Esophagus squamous epithelium (tissue), 5 donors: ENCODE measurements around the gene SCT. TPM values are rescaled to one million over a fixed set of nuclear protein-coding genes. Genes with fewer than 3 reads are reported as not detected.

ENCODE experiments used
- DNase-seq: peaks from one replicate; lab custom pipeline; 2025; lab: John Stamatoyannopoulos, UW
- H3K27ac ChIP-seq, 4 donors: fragments of 200-600 bp; sonication (generic); one replicate each; pipeline ENCODE4 v1.5.1; 2016 to 2019; ENCODE audit warnings: mild to moderate bottlenecking in 1 of 4
- H3K27me3 ChIP-seq, 4 donors: fragments of 200-600 bp; sonication (generic); 1 replicate in 3 of 4; 2 replicates in 1 of 4; pipeline versions ENCODE4 v1.5.1 to v1.6.0; 2017 to 2021; ENCODE audit warnings: antibody characterized with exemption in 1 of 4
- H3K36me3 ChIP-seq, 3 donors: fragments of 200-600 bp; sonication (generic); one replicate each; pipeline ENCODE4 v1.5.1; 2016 to 2019
- H3K4me1 ChIP-seq, 3 donors: fragments of 200-600 bp; sonication (generic); one replicate each; pipeline ENCODE4 v1.5.1; 2017 to 2019
- H3K4me3 ChIP-seq, 4 donors: fragments of 200-600 bp; sonication (generic); 1 replicate in 3 of 4; 2 replicates in 1 of 4; pipeline ENCODE4 v1.5.1; 2016 to 2019; ENCODE audit warnings: mild to moderate bottlenecking in 2 of 4, moderate library complexity in 1 of 4
- H3K9me3 ChIP-seq, 3 donors: fragments of 200-600 bp; sonication (generic); one replicate each; pipeline ENCODE4 v1.5.1; 2016 to 2019
- CTCF ChIP-seq, 6 experiments: fragments of 450-650 bp in 4 of 6; fragments of 200-600 bp in 2 of 6; sonication (generic) in 2 of 6; IDR thresholded peaks; one replicate each; pipeline ENCODE4 v1.5.1; 2016 to 2019; ENCODE audit warnings: antibody characterized with exemption in 6 of 6, mild to moderate bottlenecking in 4 of 6, moderate library complexity in 4 of 6
- POLR2A ChIP-seq, 4 donors: fragments of 450-650 bp; IDR thresholded peaks; one replicate each; pipeline ENCODE4 v1.6.1; 2017; ENCODE audit warnings: antibody characterized with exemption in 4 of 4, mild to moderate bottlenecking in 4 of 4, moderate library complexity in 3 of 4
- whole genome bisulfite sequencing, 2 donors: methylation state at CpG; one replicate each; pipeline ENCODE4 v1.1.5; 2018; 5-methylcytosine and 5-hydroxymethylcytosine counted together
- intact Hi-C: fragments of 100-400 bp; cut with DNase I; formaldehyde crosslinking; loops from one replicate; pipeline ENCODE4 v1.15.0; 2022
- total RNA-seq, 4 donors: library from RNA; depleted of rRNA; stranded (reverse); fragments of >200 nt; gene quantifications; one replicate each; pipeline ENCODE4 v1.1.0, GENCODE V29; 2016
- donor health status: DM: yes; HTN: yes; CAD: no.

SCT gene
- total RNA-seq, 4 donors from 2014 or later, result 5.3 TPM; not detected in 3

- TF ChIP-seq CTCF (IDR thresholded peaks at IDR 0.05) (no peak), POLR2A (IDR thresholded peaks at IDR 0.05) (no peak)
- Histone ChIP-seq H3K9me3 (no peaks in the 10 kb centered on the region), H3K4me1 (peaks cover 14 to 50% (median 25%) of the 10 kb centered on the region in 3 donors), H3K4me3 (peak within 1 kb of the TSS in 3 of 4 donors; percentile 24 to 55 (median 38)), H3K36me3 (peaks cover 0 to 17% (median 0%) of the 10 kb centered on the region in 3 donors), H3K27me3 (peaks cover 0 to 50% (median 0%) of the 10 kb centered on the region in 4 donors), H3K27ac (no peak within 1 kb of the TSS)
- DNase-seq, result no peak
- intact Hi-C loops, result no loop called here
- WGBS, 2 donors, result no CpG with 5 or more reads among the region's 100 CpGs
These were observed 9.7 kb upstream of the SCT start, which contains the start of gene DRD4 for GRCh38 chr11:636511-637332. Gene DRD4 (plus strand): TSS chr11:637269. CDS start chr11:637305, 36 bp downstream.

- intact Hi-C loops, result no loop called here
- TF ChIP-seq POLR2A (IDR thresholded peaks at IDR 0.05) (no peak), CTCF (IDR thresholded peaks at IDR 0.05) (no peak)
- H3K4me1 ChIP-seq, result peaks cover 14 to 47% (median 25%) of the 10 kb centered on the region in 3 donors
These were observed 9.0 kb upstream of the SCT start for GRCh38 chr11:635945-636510.

GRCh38 chr11:630871-631270 lies 3.9 kb upstream of the SCT start:
- DNase-seq, result no peak
- 80 to 88% methylated on average over 4 to 5 of the region's 5 CpGs for WGBS, 2 donors
- peaks cover 0 to 20% (median 2%) of the 10 kb centered on the region in 4 donors for H3K27me3 ChIP-seq
- peaks cover 0 to 7% (median 0%) of the 10 kb centered on the region in 3 donors for H3K36me3 ChIP-seq
- no peak overlapping the region for H3K27ac ChIP-seq
- peaks cover 3 to 12% (median 7%) of the 10 kb centered on the region in 3 donors for H3K4me1 ChIP-seq
- no peaks in the 10 kb centered on the region for H3K9me3 ChIP-seq
- no peak overlapping the region for H3K4me3 ChIP-seq
- intact Hi-C loops, result no loop called here
- TF ChIP-seq CTCF (IDR thresholded peaks at IDR 0.05) (no peak), POLR2A (IDR thresholded peaks at IDR 0.05) (no peak)

More at GRCh38 chr11:635945-636510, 9.0 kb upstream of the SCT start:
- H3K27ac ChIP-seq, result no peak overlapping the region
- H3K4me3 ChIP-seq, result no peak overlapping the region
- 70 to 79% methylated on average over 10 to 17 of the region's 22 CpGs for WGBS, 2 donors
- H3K27me3 ChIP-seq, result peaks cover 0 to 50% (median 0%) of the 10 kb centered on the region in 4 donors
- H3K36me3 ChIP-seq, result peaks cover 0 to 10% (median 0%) of the 10 kb centered on the region in 3 donors
- no peak for DNase-seq
- H3K9me3 ChIP-seq, result no peaks in the 10 kb centered on the region

GRCh38 chr11:629237-629583 lies 2.2 kb upstream of the SCT start:
- no peaks in the 10 kb centered on the region for H3K9me3 ChIP-seq
- intact Hi-C loops, result no loop called here
- peaks cover 3 to 19% (median 7%) of the 10 kb centered on the region in 3 donors for H3K4me1 ChIP-seq
- H3K27me3 ChIP-seq, result peaks cover 0 to 33% (median 2%) of the 10 kb centered on the region in 4 donors
- H3K4me3 ChIP-seq, result no peak overlapping the region
- TF ChIP-seq CTCF (IDR thresholded peaks at IDR 0.05) (no peak), POLR2A (IDR thresholded peaks at IDR 0.05) (no peak)
- peaks cover 0 to 7% (median 0%) of the 10 kb centered on the region in 3 donors for H3K36me3 ChIP-seq
- DNase-seq, result no peak
- WGBS, 2 donors, result 59 to 64% methylated on average over 10 of the region's 10 CpGs
- H3K27ac ChIP-seq, result no peak overlapping the region

- Histone ChIP-seq H3K27me3 (peaks cover 0 to 44% (median 2%) of the 10 kb centered on the region in 4 donors), H3K27ac (no peak overlapping the region), H3K9me3 (no peaks in the 10 kb centered on the region), H3K4me3 (no peak overlapping the region), H3K36me3 (peaks cover 0 to 17% (median 0%) of the 10 kb centered on the region in 3 donors), H3K4me1 (peaks cover 3 to 23% (median 7%) of the 10 kb centered on the region in 3 donors)
- intact Hi-C loops, result no loop called here
- 82 to 95% methylated on average over 6 to 19 of the region's 31 CpGs for WGBS, 2 donors
- no peak for DNase-seq
- no peak for TF ChIP-seq CTCF (IDR thresholded peaks at IDR 0.05)
- no peak for TF ChIP-seq POLR2A (IDR thresholded peaks at IDR 0.05)
These were observed 1.1 kb upstream of the SCT start for GRCh38 chr11:628056-628455.
